Neural cell (in vitro differentiated cells): ENCODE results near the gene TMEM183A. TPM values are rescaled to one million over a fixed set of nuclear protein-coding genes. Genes with fewer than 3 reads are reported as not detected.

ENCODE experiments used
- H2AFZ ChIP-seq: fragments of 200-600, 300-800 bp; sonication (generic), shearing (Covaris generic); 2 replicates; pipeline ENCODE4 v1.6.0; 2014; ENCODE audit warnings: low read depth, mild to moderate bottlenecking, antibody characterized with exemption, low read length, moderate library complexity
- H3F3A ChIP-seq: fragments of 200-600 bp; shearing (Covaris generic); 2 replicates; pipeline ENCODE4 v1.6.1; 2016; ENCODE audit warnings: mild to moderate bottlenecking, moderate library complexity, mixed read lengths, antibody characterized with exemption, low read length; ENCODE audit not compliant: insufficient read depth, poor library complexity, severe bottlenecking
- H3K27ac ChIP-seq: fragments of 200-600, 300-800 bp; sonication (generic), shearing (Covaris generic); 2 replicates; pipeline ENCODE4 v1.5.1; 2014; ENCODE audit warnings: mild to moderate bottlenecking, low read length, moderate library complexity
- H3K27me3 ChIP-seq: fragments of 300-800, 200-600 bp; sonication (generic), shearing (Covaris generic); 2 replicates; pipeline ENCODE4 v1.6.0; 2014; ENCODE audit warnings: mild to moderate bottlenecking, low read depth, low read length, moderate library complexity; ENCODE audit not compliant: insufficient read depth
- H3K36me3 ChIP-seq: fragments of 300-800, 200-600 bp; sonication (generic), shearing (Covaris generic); 2 replicates; pipeline ENCODE4 v1.5.1; 2014; ENCODE audit warnings: mild to moderate bottlenecking, antibody characterized with exemption, low read length, moderate library complexity; ENCODE audit not compliant: insufficient read depth
- H3K4me2 ChIP-seq: fragments of 300-800, 200-600 bp; sonication (generic), shearing (Covaris generic); 2 replicates; pipeline ENCODE4 v1.6.0; 2014; ENCODE audit warnings: mild to moderate bottlenecking, low read length
- H3K4me3 ChIP-seq: fragments of 300-800, 200-600 bp; sonication (generic), shearing (Covaris generic); 2 replicates; pipeline ENCODE4 v1.5.1; 2014; ENCODE audit warnings: mild to moderate bottlenecking, low read length, moderate library complexity
- H3K79me2 ChIP-seq: fragments of 200-600 bp; shearing (Covaris generic); replicated peaks from 2 replicates; pipeline ENCODE4 v1.6.0; 2014; ENCODE audit warnings: mild to moderate bottlenecking, low read length, moderate library complexity; ENCODE audit not compliant: insufficient read depth
- H3K9ac ChIP-seq: fragments of 300-800, 200-600 bp; sonication (generic), shearing (Covaris generic); 2 replicates; pipeline ENCODE4 v1.6.1; 2016; ENCODE audit warnings: mild to moderate bottlenecking, low read length, mixed read lengths
- H3K9me2 ChIP-seq: fragments of 200-600 bp; shearing (Covaris generic); 2 replicates; pipeline ENCODE4 v1.6.1; 2016; ENCODE audit warnings: mild to moderate bottlenecking, low read length, mixed read lengths; ENCODE audit not compliant: insufficient read depth
- H3K9me3 ChIP-seq: fragments of 200-600, 300-800 bp; sonication (generic), shearing (Covaris generic); 2 replicates; pipeline ENCODE4 v1.6.1; 2016; ENCODE audit warnings: mild to moderate bottlenecking, mixed run types, low read length, moderate library complexity, mixed read lengths
- H4K20me1 ChIP-seq: fragments of 200-600 bp; shearing (Covaris generic); 2 replicates; pipeline ENCODE4 v1.6.1; 2016; ENCODE audit warnings: mild to moderate bottlenecking, mixed run types; ENCODE audit not compliant: insufficient read depth
- EP300 ChIP-seq: fragments of 450-650 bp; conservative IDR thresholded peaks from 2 replicates; pipeline ENCODE4 v1.6.1; 2014; ENCODE audit warnings: antibody characterized with exemption, mild to moderate bottlenecking, moderate library complexity; ENCODE audit not compliant: poor library complexity, severe bottlenecking
- EZH2 ChIP-seq: fragments of 200-600, 300-800 bp; shearing (Covaris generic), sonication (generic); IDR thresholded peaks from 2 replicates; pipeline ENCODE4 v1.6.1; 2014; ENCODE audit warnings: antibody characterized with exemption, low read length, borderline replicate concordance, mild to moderate bottlenecking; ENCODE audit not compliant: insufficient read depth, poor library complexity, severe bottlenecking
- MXI1 ChIP-seq: fragments of 450-650 bp; conservative IDR thresholded peaks from 2 replicates; pipeline ENCODE4 v1.6.1; 2014; ENCODE audit warnings: antibody characterized with exemption, mild to moderate bottlenecking; ENCODE audit not compliant: poor library complexity, severe bottlenecking
- POLR2AphosphoS5 ChIP-seq: IDR thresholded peaks from 2 replicates; pipeline ENCODE4 v1.6.1; 2012
- RAD21 ChIP-seq: fragments of 450-650 bp; conservative IDR thresholded peaks from 2 replicates; pipeline ENCODE4 v1.6.1; 2014; ENCODE audit warnings: antibody characterized with exemption, mild to moderate bottlenecking, moderate library complexity
- SMC3 ChIP-seq: fragments of 450-650 bp; conservative IDR thresholded peaks from 2 replicates; pipeline ENCODE4 v1.6.1; 2014; ENCODE audit warnings: antibody characterized with exemption, mild to moderate bottlenecking, moderate library complexity; ENCODE audit not compliant: poor library complexity
- TAF1 ChIP-seq: IDR thresholded peaks from 2 replicates; pipeline ENCODE4 v1.6.1; 2012; ENCODE audit warnings: low read depth
- polyA plus RNA-seq: library from polyadenylated mRNA; depleted of rRNA; stranded (reverse); fragments of >200 nt; gene quantifications from 2 replicates; pipeline ENCODE4 v1.2.3, GENCODE V29; 2014
- TF ChIP-seq, protein P1 (sequence below): fragments of 450-650 bp; IDR thresholded peaks from 2 replicates; pipeline ENCODE4 v1.5.1; 2014; ENCODE audit warnings: antibody characterized with exemption, mild to moderate bottlenecking, moderate library complexity; ENCODE audit not compliant: poor library complexity, severe bottlenecking
- TF ChIP-seq, protein P2 (sequence below): IDR thresholded peaks from 2 replicates; pipeline ENCODE4 v1.6.1; 2012; ENCODE audit warnings: borderline replicate concordance

Gene TMEM183A
- polyA plus RNA-seq, 1 donor from 2014 or later: 237 TPM

DNA sequence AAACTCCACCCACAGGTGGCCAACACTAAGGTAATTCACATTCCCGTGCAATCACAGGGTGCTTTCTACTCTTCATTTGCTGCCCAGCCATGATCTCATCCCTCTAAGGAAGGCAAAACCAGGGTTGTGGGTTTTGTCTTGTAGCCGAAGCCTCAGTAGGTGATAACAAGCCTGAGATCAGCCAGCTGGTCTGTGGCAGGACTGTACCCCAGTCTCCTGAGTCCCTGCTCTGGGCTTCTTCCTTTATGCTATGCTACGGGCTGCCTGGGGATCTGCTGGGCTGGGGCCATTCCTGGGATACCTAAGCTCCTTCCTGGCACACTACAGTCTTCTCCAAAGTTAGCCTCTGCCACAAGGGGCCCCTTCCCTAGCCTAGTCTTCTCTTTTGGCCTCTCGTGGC, 29.0 kb downstream of the TMEM183A start:
- Histone ChIP-seq H3F3A (no peaks in the 10 kb centered on the region), H3K4me3 (no peak overlapping the region), H2AFZ (no peak overlapping the region), H3K9me2 (no peaks in the 10 kb centered on the region), H3K4me2 (no peak overlapping the region), H3K27me3 (no peaks in the 10 kb centered on the region), H3K36me3 (no peaks in the 10 kb centered on the region), H3K27ac (no peak overlapping the region), H3K9me3 (no peaks in the 10 kb centered on the region), H4K20me1 (no peaks in the 10 kb centered on the region), H3K79me2 (no peaks in the 10 kb centered on the region), H3K9ac (no peak overlapping the region)
- TF ChIP-seq TAF1: no peak
- no peak for TF ChIP-seq SMC3
- no peak for TF ChIP-seq EP300
- no peak for TF ChIP-seq RAD21
- TF ChIP-seq EZH2: no peak
- TF ChIP-seq POLR2AphosphoS5: no peak
- no peak for TF ChIP-seq MXI1
- TF ChIP-seq, protein P1, sequence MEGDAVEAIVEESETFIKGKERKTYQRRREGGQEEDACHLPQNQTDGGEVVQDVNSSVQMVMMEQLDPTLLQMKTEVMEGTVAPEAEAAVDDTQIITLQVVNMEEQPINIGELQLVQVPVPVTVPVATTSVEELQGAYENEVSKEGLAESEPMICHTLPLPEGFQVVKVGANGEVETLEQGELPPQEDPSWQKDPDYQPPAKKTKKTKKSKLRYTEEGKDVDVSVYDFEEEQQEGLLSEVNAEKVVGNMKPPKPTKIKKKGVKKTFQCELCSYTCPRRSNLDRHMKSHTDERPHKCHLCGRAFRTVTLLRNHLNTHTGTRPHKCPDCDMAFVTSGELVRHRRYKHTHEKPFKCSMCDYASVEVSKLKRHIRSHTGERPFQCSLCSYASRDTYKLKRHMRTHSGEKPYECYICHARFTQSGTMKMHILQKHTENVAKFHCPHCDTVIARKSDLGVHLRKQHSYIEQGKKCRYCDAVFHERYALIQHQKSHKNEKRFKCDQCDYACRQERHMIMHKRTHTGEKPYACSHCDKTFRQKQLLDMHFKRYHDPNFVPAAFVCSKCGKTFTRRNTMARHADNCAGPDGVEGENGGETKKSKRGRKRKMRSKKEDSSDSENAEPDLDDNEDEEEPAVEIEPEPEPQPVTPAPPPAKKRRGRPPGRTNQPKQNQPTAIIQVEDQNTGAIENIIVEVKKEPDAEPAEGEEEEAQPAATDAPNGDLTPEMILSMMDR: no peak
- TF ChIP-seq, protein P2, sequence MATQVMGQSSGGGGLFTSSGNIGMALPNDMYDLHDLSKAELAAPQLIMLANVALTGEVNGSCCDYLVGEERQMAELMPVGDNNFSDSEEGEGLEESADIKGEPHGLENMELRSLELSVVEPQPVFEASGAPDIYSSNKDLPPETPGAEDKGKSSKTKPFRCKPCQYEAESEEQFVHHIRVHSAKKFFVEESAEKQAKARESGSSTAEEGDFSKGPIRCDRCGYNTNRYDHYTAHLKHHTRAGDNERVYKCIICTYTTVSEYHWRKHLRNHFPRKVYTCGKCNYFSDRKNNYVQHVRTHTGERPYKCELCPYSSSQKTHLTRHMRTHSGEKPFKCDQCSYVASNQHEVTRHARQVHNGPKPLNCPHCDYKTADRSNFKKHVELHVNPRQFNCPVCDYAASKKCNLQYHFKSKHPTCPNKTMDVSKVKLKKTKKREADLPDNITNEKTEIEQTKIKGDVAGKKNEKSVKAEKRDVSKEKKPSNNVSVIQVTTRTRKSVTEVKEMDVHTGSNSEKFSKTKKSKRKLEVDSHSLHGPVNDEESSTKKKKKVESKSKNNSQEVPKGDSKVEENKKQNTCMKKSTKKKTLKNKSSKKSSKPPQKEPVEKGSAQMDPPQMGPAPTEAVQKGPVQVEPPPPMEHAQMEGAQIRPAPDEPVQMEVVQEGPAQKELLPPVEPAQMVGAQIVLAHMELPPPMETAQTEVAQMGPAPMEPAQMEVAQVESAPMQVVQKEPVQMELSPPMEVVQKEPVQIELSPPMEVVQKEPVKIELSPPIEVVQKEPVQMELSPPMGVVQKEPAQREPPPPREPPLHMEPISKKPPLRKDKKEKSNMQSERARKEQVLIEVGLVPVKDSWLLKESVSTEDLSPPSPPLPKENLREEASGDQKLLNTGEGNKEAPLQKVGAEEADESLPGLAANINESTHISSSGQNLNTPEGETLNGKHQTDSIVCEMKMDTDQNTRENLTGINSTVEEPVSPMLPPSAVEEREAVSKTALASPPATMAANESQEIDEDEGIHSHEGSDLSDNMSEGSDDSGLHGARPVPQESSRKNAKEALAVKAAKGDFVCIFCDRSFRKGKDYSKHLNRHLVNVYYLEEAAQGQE: no peak

DNA sequence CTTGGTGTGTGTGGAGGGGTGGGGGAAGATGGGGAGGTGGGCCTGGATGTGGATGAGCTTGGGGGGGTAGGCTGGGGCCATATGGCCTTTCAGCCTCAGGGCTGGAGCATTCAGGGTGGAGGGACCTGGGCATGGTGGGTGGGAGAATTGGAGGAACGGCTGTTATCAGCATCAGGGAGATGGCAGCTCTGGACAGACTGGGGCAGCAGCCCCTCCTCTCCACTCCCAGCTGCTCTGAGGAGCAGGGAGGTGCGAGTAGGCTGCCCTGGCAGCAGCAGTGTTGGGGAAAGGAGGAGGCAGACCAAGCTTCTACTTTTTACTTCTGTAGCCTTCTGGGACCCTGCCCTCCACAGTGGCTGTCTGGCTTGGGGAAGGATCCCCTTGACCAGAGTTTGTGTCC, 29.4 kb downstream of the TMEM183A start:
- Histone ChIP-seq H3K27ac (no peak overlapping the region), H3K79me2 (no peaks in the 10 kb centered on the region), H3K36me3 (no peaks in the 10 kb centered on the region), H3F3A (no peaks in the 10 kb centered on the region), H2AFZ (no peak overlapping the region), H3K9ac (no peak overlapping the region), H3K9me3 (no peaks in the 10 kb centered on the region), H3K4me2 (no peak overlapping the region), H3K27me3 (no peaks in the 10 kb centered on the region), H3K4me3 (no peak overlapping the region), H3K9me2 (no peaks in the 10 kb centered on the region), H4K20me1 (no peaks in the 10 kb centered on the region)
- TF ChIP-seq SMC3 (no peak), RAD21 (no peak), EP300 (no peak), POLR2AphosphoS5 (no peak), TAF1 (no peak), MXI1 (no peak), EZH2 (no peak)
- TF ChIP-seq, protein P2: no peak
- TF ChIP-seq, protein P1: no peak
